ENCODE results near the gene CPA5. TPM values are rescaled to one million over a fixed set of nuclear protein-coding genes. Genes with fewer than 3 reads are reported as not detected.

Gene CPA5
- polyA plus RNA-seq, 2 donors = 0.01 to 0.04 TPM

- Histone ChIP-seq H3K4me1 (ENCODE audit: control insufficient read depth in 2 of 2, insufficient read depth in 2 of 2, low read length in 1 of 2) (peaks cover 0 to 6% of the 10 kb centered on the region in 2 donors), H3K9me3 (ENCODE audit: control insufficient read depth in 2 of 2, insufficient read depth in 1 of 2, low read depth in 1 of 2, low read length in 1 of 2) (no peaks in the 10 kb centered on the region), H3K27me3 (ENCODE audit: control insufficient read depth in 1 of 2, insufficient read depth in 2 of 2, low read length in 2 of 2) (no peaks in the 10 kb centered on the region), H3K36me3 (ENCODE audit: control insufficient read depth in 2 of 2, insufficient read depth in 2 of 2, low read length in 1 of 2) (no peaks in the 10 kb centered on the region), H3K27ac (ENCODE audit: low read depth in 2 of 2, low read length in 1 of 2) (no peak overlapping the region), H3K4me3 (ENCODE audit: low read depth in 1 of 2, low read length in 2 of 2) (no peak overlapping the region)
- WGBS, 2 donors = 94 to 95% methylated on average over 10 of the region's 10 CpGs
These were observed 20.2 kb upstream of the CPA5 start for GRCh38 chr7:130324306-130324943.

DNA sequence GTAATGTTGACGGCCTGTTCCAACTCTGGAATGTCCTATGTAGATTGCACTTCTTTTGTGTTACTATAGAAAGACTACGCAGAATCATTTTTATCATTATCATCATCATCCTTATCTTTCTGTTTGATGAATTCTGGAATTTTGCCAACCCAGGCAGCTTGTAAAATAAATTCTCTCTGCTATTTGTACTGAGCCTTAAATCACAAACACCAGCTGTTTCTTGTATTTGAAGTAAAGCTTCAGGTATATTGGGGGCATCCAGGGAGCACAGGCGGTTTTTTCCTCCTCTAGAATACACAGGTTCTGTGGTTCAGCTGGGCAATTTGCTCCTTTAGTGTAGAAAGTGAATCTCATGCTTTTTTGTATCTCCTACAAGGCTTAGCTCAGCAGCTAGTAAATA is 14.9 kb upstream of the CPA5 start:
- WGBS, 2 donors = 85 to 93% methylated on average over 3 of the region's 3 CpGs
- Histone ChIP-seq H3K27me3 (ENCODE audit: control insufficient read depth in 1 of 2, insufficient read depth in 2 of 2, low read length in 2 of 2) (no peaks in the 10 kb centered on the region), H3K4me1 (ENCODE audit: control insufficient read depth in 2 of 2, insufficient read depth in 2 of 2, low read length in 1 of 2) (no peaks in the 10 kb centered on the region), H3K9me3 (ENCODE audit: control insufficient read depth in 2 of 2, insufficient read depth in 1 of 2, low read depth in 1 of 2, low read length in 1 of 2) (no peaks in the 10 kb centered on the region), H3K36me3 (ENCODE audit: control insufficient read depth in 2 of 2, insufficient read depth in 2 of 2, low read length in 1 of 2) (no peaks in the 10 kb centered on the region), H3K27ac (ENCODE audit: low read depth in 2 of 2, low read length in 1 of 2) (no peak overlapping the region), H3K4me3 (ENCODE audit: low read depth in 1 of 2, low read length in 2 of 2) (no peak overlapping the region)

- no peaks in the 10 kb centered on the region for H3K27me3 ChIP-seq (ENCODE audit: control insufficient read depth in 1 of 2, insufficient read depth in 2 of 2, low read length in 2 of 2)
- no peak overlapping the region for H3K27ac ChIP-seq (ENCODE audit: low read depth in 2 of 2, low read length in 1 of 2)
- H3K9me3 ChIP-seq (ENCODE audit: control insufficient read depth in 2 of 2, insufficient read depth in 1 of 2, low read depth in 1 of 2, low read length in 1 of 2) = no peaks in the 10 kb centered on the region
- H3K4me3 ChIP-seq (ENCODE audit: low read depth in 1 of 2, low read length in 2 of 2) = no peak overlapping the region
- H3K36me3 ChIP-seq (ENCODE audit: control insufficient read depth in 2 of 2, insufficient read depth in 2 of 2, low read length in 1 of 2) = no peaks in the 10 kb centered on the region
- no peaks in the 10 kb centered on the region for H3K4me1 ChIP-seq (ENCODE audit: control insufficient read depth in 2 of 2, insufficient read depth in 2 of 2, low read length in 1 of 2)
- WGBS, 2 donors = 92 to 96% methylated on average over 4 of the region's 4 CpGs
These were observed 12.2 kb upstream of the CPA5 start for GRCh38 chr7:130332259-130333053.

- Histone ChIP-seq H3K27me3 (ENCODE audit: control insufficient read depth in 1 of 2, insufficient read depth in 2 of 2, low read length in 2 of 2) (no peaks in the 10 kb centered on the region), H3K9me3 (ENCODE audit: control insufficient read depth in 2 of 2, insufficient read depth in 1 of 2, low read depth in 1 of 2, low read length in 1 of 2) (no peaks in the 10 kb centered on the region), H3K4me3 (ENCODE audit: low read depth in 1 of 2, low read length in 2 of 2) (no peak overlapping the region), H3K36me3 (ENCODE audit: control insufficient read depth in 2 of 2, insufficient read depth in 2 of 2, low read length in 1 of 2) (no peaks in the 10 kb centered on the region), H3K27ac (ENCODE audit: low read depth in 2 of 2, low read length in 1 of 2) (no peak overlapping the region), H3K4me1 (ENCODE audit: control insufficient read depth in 2 of 2, insufficient read depth in 2 of 2, low read length in 1 of 2) (no peaks in the 10 kb centered on the region)
- 71 to 81% methylated on average over 2 of the region's 2 CpGs for WGBS, 2 donors
These were observed 10.8 kb upstream of the CPA5 start for GRCh38 chr7:130333832-130334231.

DNA sequence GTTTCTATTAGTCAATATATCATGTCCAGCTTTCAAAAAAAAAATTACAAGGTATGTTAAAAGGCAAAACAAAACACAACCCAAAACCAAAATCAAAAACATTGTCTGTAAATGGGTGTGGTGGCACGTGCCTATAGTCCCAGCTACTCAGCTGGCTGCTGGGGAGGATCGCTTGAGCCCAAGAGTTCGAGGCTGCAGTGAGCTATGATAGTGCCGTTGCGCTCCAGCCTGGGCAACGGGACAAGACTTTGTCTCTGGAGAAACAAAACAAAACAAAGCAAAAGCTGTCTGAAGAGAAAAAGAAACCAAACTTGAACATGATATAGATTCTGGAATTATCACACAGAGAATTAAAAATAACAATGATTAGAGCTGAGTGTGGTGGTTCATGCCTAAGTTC is 10.3 kb upstream of the CPA5 start:
- no peaks in the 10 kb centered on the region for H3K36me3 ChIP-seq (ENCODE audit: control insufficient read depth in 2 of 2, insufficient read depth in 2 of 2, low read length in 1 of 2)
- no peak overlapping the region for H3K27ac ChIP-seq (ENCODE audit: low read depth in 2 of 2, low read length in 1 of 2)
- H3K9me3 ChIP-seq (ENCODE audit: control insufficient read depth in 2 of 2, insufficient read depth in 1 of 2, low read depth in 1 of 2, low read length in 1 of 2) = no peaks in the 10 kb centered on the region
- WGBS, 2 donors = 39 to 56% methylated on average over 6 of the region's 6 CpGs
- no peaks in the 10 kb centered on the region for H3K4me1 ChIP-seq (ENCODE audit: control insufficient read depth in 2 of 2, insufficient read depth in 2 of 2, low read length in 1 of 2)
- H3K27me3 ChIP-seq (ENCODE audit: control insufficient read depth in 1 of 2, insufficient read depth in 2 of 2, low read length in 2 of 2) = no peaks in the 10 kb centered on the region
- no peak overlapping the region for H3K4me3 ChIP-seq (ENCODE audit: low read depth in 1 of 2, low read length in 2 of 2)

DNA sequence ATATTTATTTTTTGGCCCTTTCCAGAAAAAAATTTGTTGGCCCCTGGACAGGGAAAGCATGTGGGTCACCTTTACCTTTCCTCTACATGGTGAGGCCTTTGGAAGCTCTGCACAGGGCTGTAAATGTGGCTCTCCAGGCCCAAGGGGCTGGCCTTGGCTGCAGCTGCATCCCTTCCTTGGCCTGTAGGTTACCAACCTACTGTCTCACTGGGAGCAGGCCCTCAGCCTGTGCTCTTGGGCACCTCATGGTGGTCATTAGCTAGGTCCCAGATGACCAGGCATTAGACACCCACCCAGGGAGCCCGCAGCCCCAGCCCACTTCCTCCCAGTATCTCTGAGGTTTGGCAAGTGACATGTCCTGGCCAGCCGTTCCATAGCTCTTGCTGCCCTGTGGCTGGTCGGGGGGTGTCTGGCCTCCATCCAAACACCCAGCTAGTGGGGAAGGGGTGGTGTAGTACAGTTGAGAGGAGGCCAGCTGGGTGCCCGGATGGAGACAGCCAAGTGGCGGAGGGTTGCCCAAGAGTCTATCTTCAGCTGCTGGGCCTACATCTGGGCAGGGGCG is 7.1 kb upstream of the CPA5 start:
- H3K27ac ChIP-seq (ENCODE audit: low read depth in 2 of 2, low read length in 1 of 2) = no peak overlapping the region
- no peaks in the 10 kb centered on the region for H3K9me3 ChIP-seq (ENCODE audit: control insufficient read depth in 2 of 2, insufficient read depth in 1 of 2, low read depth in 1 of 2, low read length in 1 of 2)
- H3K4me3 ChIP-seq (ENCODE audit: low read depth in 1 of 2, low read length in 2 of 2) = no peak overlapping the region
- H3K27me3 ChIP-seq (ENCODE audit: control insufficient read depth in 1 of 2, insufficient read depth in 2 of 2, low read length in 2 of 2) = no peaks in the 10 kb centered on the region
- WGBS, 2 donors = 85 to 88% methylated on average over 6 of the region's 6 CpGs
- no peaks in the 10 kb centered on the region for H3K4me1 ChIP-seq (ENCODE audit: control insufficient read depth in 2 of 2, insufficient read depth in 2 of 2, low read length in 1 of 2)
- no peaks in the 10 kb centered on the region for H3K36me3 ChIP-seq (ENCODE audit: control insufficient read depth in 2 of 2, insufficient read depth in 2 of 2, low read length in 1 of 2)

DNA sequence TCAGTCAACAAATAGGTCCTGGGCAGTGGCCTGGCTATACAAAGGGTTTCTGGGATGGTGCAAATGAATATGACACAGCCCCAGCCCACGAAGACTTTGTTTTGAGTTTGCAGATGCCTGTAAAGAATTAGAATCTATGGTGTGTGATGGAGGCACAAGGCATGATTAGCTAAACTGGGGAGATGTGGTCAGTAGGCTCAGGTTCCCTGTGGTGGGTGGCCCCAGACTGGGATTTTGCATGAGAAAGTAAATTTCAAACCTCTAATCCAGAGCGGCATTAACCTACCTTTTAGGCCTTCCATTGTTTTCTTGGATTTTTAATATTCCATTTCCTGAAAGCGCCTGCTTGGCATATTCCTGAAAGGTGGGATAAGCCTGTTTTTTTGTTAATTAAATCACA is 6.4 kb upstream of the CPA5 start:
- no peaks in the 10 kb centered on the region for H3K36me3 ChIP-seq (ENCODE audit: control insufficient read depth in 2 of 2, insufficient read depth in 2 of 2, low read length in 1 of 2)

DNA sequence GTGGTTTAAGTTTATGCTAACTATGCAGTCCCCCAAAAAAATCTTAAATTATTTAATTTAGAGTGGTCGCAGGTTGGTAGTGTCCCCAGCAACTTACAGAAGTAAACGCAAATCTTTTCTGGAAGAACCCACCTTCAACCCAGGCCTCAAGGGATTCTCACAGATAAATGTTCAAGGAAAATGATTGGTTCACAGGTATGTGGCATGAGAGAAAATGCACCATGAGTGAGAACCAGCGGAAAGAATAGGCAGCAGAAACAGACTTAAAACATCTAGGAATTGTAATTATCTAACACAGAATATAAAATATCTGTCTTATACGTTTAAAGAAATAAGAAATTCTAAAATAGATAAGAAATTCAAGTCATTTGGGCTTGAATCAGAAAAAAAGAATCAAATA is 2.7 kb upstream of the CPA5 start:
- Histone ChIP-seq H3K27ac (ENCODE audit: low read depth in 2 of 2, low read length in 1 of 2) (no peak overlapping the region), H3K4me1 (ENCODE audit: control insufficient read depth in 2 of 2, insufficient read depth in 2 of 2, low read length in 1 of 2) (no peaks in the 10 kb centered on the region), H3K9me3 (ENCODE audit: control insufficient read depth in 2 of 2, insufficient read depth in 1 of 2, low read depth in 1 of 2, low read length in 1 of 2) (no peaks in the 10 kb centered on the region), H3K4me3 (ENCODE audit: low read depth in 1 of 2, low read length in 2 of 2) (no peak overlapping the region), H3K27me3 (ENCODE audit: control insufficient read depth in 1 of 2, insufficient read depth in 2 of 2, low read length in 2 of 2) (no peaks in the 10 kb centered on the region), H3K36me3 (ENCODE audit: control insufficient read depth in 2 of 2, insufficient read depth in 2 of 2, low read length in 1 of 2) (no peaks in the 10 kb centered on the region)
- WGBS, 2 donors = 94% methylated on average over 4 of the region's 4 CpGs

More for the DNA sequence above, 6.4 kb upstream of the CPA5 start:
- Histone ChIP-seq H3K4me3 (ENCODE audit: low read depth in 1 of 2, low read length in 2 of 2) (no peak overlapping the region), H3K9me3 (ENCODE audit: control insufficient read depth in 2 of 2, insufficient read depth in 1 of 2, low read depth in 1 of 2, low read length in 1 of 2) (no peaks in the 10 kb centered on the region), H3K4me1 (ENCODE audit: control insufficient read depth in 2 of 2, insufficient read depth in 2 of 2, low read length in 1 of 2) (no peaks in the 10 kb centered on the region), H3K27me3 (ENCODE audit: control insufficient read depth in 1 of 2, insufficient read depth in 2 of 2, low read length in 2 of 2) (no peaks in the 10 kb centered on the region), H3K27ac (ENCODE audit: low read depth in 2 of 2, low read length in 1 of 2) (no peak overlapping the region)
- 87 to 93% methylated on average over 3 of the region's 3 CpGs for WGBS, 2 donors

DNA sequence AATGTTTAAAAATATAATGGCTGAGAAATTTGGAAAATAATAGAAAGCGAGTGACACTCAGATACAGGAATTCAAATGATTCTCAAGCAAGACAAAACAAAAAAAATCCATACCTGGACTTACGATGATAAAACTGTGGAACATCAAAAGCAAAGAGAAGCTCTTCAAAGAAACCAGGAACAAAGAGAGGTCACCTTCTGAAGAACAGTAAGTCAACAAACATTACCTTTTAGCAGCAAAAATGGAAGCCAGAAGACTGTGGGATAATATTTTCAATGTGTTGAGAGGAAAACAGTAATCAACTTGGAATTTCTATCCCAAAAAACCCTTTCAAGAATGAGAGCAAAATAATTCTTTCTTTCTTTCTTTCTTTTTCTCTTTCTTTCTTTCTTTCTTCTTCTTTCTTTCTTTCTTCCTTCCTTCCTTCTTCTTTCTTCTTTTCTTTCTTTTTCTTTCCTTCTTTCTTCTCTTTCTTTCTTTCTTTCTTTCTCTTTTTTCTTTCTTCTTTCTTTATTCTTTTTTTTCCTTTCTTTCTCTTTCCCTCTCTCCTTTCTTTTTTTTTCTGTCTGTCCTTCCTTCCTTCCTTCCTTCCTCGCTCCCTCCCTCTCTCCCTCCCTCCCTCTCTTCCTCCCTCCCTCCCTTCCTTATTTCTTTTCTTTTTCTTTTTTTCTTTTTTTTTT is 1.8 kb upstream of the CPA5 start:
- 86 to 94% methylated on average over 3 of the region's 3 CpGs for WGBS, 2 donors

More for the DNA sequence above, 1.8 kb upstream of the CPA5 start:
- Histone ChIP-seq H3K27me3 (ENCODE audit: control insufficient read depth in 1 of 2, insufficient read depth in 2 of 2, low read length in 2 of 2) (no peaks in the 10 kb centered on the region), H3K27ac (ENCODE audit: low read depth in 2 of 2, low read length in 1 of 2) (no peak overlapping the region), H3K4me3 (ENCODE audit: low read depth in 1 of 2, low read length in 2 of 2) (no peak overlapping the region), H3K9me3 (ENCODE audit: control insufficient read depth in 2 of 2, insufficient read depth in 1 of 2, low read depth in 1 of 2, low read length in 1 of 2) (no peaks in the 10 kb centered on the region), H3K36me3 (ENCODE audit: control insufficient read depth in 2 of 2, insufficient read depth in 2 of 2, low read length in 1 of 2) (no peaks in the 10 kb centered on the region), H3K4me1 (ENCODE audit: control insufficient read depth in 2 of 2, insufficient read depth in 2 of 2, low read length in 1 of 2) (no peaks in the 10 kb centered on the region)

Measured in esophagus (tissue), 2 donors.